Activated T-cell treated with anti-CD3 and anti-CD28 coated beads, Interleukin-2, amount 50 U/mL, for 48 hours (primary cell): ENCODE measurements around the gene C19orf38.

ENCODE experiments used
- DNase-seq, 2 experiments: peaks; one replicate each; pipeline ENCODE4 v3.0.0-alpha.2; 2020

Gene C19orf38

GRCh38 chr19:10878253-10878652 is 30.0 kb downstream of the C19orf38 start:
- no peak for DNase-seq

GRCh38 chr19:10881403-10882107 is 33.3 kb downstream of the C19orf38 start:
- DNase-seq = no peak

DNA sequence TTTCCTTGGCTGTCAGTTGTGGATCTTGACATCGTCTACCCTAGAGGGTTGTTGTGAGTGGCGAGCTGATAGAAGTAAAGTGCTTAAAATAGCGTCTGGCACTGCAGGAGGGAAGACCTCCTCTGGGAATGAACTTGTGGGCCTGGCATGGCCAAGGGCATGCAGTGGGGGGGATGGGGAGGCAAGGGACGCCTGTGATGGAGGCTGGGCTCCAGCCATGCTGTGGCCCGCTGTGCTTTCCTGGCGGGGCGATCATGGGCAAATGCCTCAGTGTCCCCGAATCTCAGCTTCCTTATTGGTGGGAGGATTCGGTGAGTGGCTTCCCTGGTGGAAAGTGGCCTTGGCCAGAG is 33.9 kb downstream of the C19orf38 start:
- no peak for DNase-seq

- no peak for DNase-seq
Observed at GRCh38 chr19:10884274-10884673, 36.1 kb downstream of the C19orf38 start.

GRCh38 chr19:10885201-10886169 is 37.3 kb downstream of the C19orf38 start:
- no peak for DNase-seq

- DNase-seq = no peak
Observed at GRCh38 chr19:10887616-10888367, 39.6 kb downstream of the C19orf38 start.

DNA sequence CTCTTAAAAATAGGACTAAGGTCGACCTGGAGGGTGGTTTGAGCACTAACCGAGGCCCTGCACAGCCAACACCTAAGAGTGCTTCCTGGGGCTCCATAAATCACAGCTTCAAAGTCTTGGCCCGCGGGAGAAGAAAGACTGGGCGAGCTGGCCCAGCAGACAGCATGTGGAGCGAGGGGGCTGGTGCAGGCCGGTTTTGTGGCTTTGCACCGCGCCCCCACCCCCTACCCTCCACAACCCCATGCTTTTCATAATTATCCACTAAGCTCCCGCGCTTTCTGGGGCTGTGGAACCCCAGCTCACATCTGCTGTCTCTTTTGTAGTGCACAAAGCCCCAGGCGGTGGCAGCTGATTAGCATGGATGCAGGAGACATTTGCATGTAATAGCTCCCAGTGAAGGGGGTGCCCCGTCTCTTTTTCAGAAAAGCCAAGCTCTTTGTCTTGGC is 40.2 kb downstream of the C19orf38 start:
- no peak for DNase-seq

- DNase-seq = no peak
Observed at GRCh38 chr19:10889880-10890279, 41.7 kb downstream of the C19orf38 start.

DNA sequence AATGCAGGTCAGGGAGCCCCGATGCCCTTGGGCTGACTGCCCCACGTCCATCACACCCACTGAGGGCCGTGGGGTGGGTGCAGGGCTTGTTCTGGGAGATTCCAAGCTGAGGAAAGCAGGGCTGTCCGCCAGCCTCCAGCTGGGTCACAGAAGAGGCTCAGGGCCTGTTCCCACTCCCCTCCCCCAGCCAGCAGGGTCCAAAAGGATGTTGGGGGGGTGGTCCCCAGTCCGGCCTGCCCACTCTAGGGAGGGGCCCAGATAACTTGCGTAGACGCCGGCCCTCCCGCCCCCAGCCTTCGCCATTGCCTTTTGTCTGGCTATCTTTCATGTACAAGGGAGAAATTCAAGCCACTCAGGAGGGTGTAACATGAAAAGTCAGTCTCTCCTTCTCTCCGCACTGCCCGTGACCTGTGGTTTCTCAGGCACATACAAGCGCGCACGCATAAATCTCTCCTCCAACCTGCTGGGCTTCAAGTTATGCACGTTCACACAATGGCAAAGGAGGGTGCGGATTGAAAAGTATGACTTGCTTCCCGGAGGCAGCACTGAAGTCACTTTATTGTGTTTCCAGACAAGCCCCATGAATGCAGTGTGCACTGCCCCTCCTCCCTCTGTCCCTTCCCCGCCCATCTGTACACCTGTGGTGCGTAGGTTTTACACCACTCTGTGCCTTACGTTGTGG is 43.3 kb downstream of the C19orf38 start:
- DNase-seq = no peak

GRCh38 chr19:10892256-10892655 is 44.0 kb downstream of the C19orf38 start:
- DNase-seq = no peak

GRCh38 chr19:10894911-10895213 is 46.6 kb downstream of the C19orf38 start:
- DNase-seq = no peak

DNA sequence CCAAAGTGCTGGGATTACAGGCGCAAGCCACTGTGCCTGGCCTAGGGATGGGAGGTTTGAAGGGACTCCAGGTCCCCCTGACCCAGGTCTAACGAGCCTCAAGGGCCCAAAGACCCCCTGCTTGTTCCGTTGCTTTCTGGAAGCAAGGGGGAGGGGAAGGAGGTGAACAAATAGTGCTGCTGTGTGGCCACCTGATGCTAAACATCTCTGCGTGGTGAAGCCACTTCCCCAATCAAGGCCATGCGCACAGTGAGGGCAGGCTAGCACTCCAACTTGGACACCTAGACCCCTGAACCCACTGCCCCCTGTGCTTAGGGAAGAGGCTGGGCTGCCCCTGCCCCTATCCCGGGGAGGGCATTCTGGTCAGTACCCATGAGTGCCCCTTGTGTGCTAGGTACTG is 47.1 kb downstream of the C19orf38 start:
- DNase-seq = no peak

- DNase-seq = no peak
Observed at GRCh38 chr19:10895920-10896319, 47.7 kb downstream of the C19orf38 start.

GRCh38 chr19:10896851-10897526 is 48.8 kb downstream of the C19orf38 start:
- DNase-seq = no peak

- no peak for DNase-seq
Observed at GRCh38 chr19:10898633-10899032, 50.4 kb downstream of the C19orf38 start.

- DNase-seq = no peak
Observed at GRCh38 chr19:10899151-10899653, 51.0 kb downstream of the C19orf38 start.

DNA sequence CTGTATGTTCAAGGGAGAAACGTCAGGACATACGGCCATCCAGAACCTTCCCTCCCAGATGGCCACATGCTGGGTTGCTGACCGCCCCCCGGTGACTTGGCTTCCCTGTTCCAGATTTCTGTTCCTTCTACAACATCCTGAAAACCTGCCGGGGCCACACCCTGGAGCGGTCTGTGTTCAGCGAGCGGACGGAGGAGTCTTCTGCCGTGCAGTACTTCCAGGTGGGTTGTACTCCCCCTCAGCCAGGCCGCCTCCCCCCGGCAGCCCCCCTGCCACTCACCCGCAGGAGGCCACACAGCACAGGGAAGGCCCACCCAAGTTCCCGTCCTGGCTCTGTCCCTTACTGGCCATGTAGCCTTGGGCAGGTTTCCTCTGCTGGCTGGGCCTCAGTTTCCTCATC is 59.7 kb downstream of the C19orf38 start:
- no peak for DNase-seq

DNA sequence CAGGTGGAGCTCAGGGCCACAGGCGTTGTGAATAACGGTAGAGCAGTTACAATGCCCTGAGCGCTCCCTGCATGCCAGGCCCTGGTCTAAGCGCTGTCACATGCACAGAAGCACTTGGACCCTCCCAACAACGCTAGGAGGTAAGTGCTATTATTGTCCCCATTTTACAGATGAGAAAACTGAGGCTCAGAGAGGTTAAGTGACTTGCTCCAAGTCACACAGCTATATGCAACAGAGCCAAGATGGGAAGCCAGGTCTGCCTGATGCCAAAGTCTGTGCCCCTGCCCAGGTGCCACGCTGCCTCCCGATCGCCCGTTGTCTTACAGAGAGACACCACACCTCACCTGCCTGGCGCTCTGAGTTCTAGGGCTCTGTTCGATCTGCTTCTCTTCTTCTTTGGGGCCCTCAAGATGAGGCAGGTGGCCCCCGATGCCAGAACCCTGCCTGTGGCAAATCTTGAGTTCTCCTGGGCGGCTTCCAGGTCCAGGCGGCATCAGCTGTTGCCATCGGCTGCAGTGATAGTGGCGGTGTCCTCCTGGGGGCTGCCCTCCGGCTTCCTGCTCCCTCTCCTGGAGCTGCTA is 60.3 kb downstream of the C19orf38 start:
- DNase-seq = no peak

GRCh38 chr19:10911579-10912363 is 63.6 kb downstream of the C19orf38 start:
- no peak for DNase-seq

DNA sequence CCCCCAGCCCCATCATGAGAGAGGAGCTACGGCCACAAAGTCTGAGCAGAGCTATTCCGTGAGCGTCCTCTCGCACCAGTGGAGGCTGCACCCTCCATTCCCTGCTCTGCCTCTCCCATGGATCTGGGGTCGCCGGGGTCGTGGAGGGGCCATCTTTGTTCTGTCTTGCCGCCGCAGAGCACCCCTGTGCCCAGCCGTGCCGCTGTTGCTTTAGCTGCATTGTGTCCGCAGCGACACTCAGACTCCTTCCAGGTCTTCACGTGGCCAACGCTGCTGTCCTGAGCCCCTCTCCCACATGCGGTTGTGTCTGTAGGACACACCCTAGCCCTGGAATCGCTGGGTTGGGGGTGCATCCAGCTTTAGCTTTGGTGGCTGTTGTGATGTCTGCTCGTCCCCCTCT is 64.4 kb downstream of the C19orf38 start:
- DNase-seq = no peak
